ENCODE results near the gene RAB25.
"Not testable (repeated sequence)": the region's sequence is repeated elsewhere in the genome, so short reads cannot be mapped to it uniquely, and the experiment has no call there.

The RAB25 gene

GRCh38 chr1:156102633-156103511 lies 41.9 kb downstream of the RAB25 start:
- DNase-seq (ENCODE audit: low spot score), result peak; percentile 71

GRCh38 chr1:156103521-156103947 lies 42.6 kb downstream of the RAB25 start:
- peak; percentile 82 for DNase-seq (ENCODE audit: low spot score)

GRCh38 chr1:156104065-156104810 lies 43.3 kb downstream of the RAB25 start:
- peak; percentile 87 for DNase-seq (ENCODE audit: low spot score)

GRCh38 chr1:156104861-156105832 lies 44.2 kb downstream of the RAB25 start:
- peak; percentile 80 for DNase-seq (ENCODE audit: low spot score)

- DNase-seq (ENCODE audit: low spot score), result no peak
These were observed 45.9 kb downstream of the RAB25 start for GRCh38 chr1:156106624-156107488.

GRCh38 chr1:156108057-156108456 lies 47.1 kb downstream of the RAB25 start:
- DNase-seq (ENCODE audit: low spot score), result no peak

GRCh38 chr1:156108664-156109241 lies 47.8 kb downstream of the RAB25 start:
- DNase-seq (ENCODE audit: low spot score), result no peak

- DNase-seq (ENCODE audit: low spot score), result no peak
These were observed 49.3 kb downstream of the RAB25 start for GRCh38 chr1:156110252-156110651.

- no peak for DNase-seq (ENCODE audit: low spot score)
These were observed 50.5 kb downstream of the RAB25 start for GRCh38 chr1:156111355-156111962.

- DNase-seq (ENCODE audit: low spot score), result no peak
These were observed 51.5 kb downstream of the RAB25 start for GRCh38 chr1:156112276-156113137.

GRCh38 chr1:156113282-156113950 lies 52.5 kb downstream of the RAB25 start:
- DNase-seq (ENCODE audit: low spot score), result no peak

- DNase-seq (ENCODE audit: low spot score), result peak; percentile 90
These were observed 53.4 kb downstream of the RAB25 start, which contains the start of gene LMNA for GRCh38 chr1:156114101-156114918. TSS of gene LMNA (plus strand) at chr1:156114711. CDS start at chr1:156114919, 208 bp downstream.

GRCh38 chr1:156114919-156115513 lies 54.1 kb downstream of the RAB25 start:
- no peak for DNase-seq (ENCODE audit: low spot score)

GRCh38 chr1:156115514-156116374 lies 54.8 kb downstream of the RAB25 start:
- DNase-seq (ENCODE audit: low spot score), result peak; percentile 79

GRCh38 chr1:156116731-156117130 lies 55.8 kb downstream of the RAB25 start:
- DNase-seq (ENCODE audit: low spot score), result not testable (repeated sequence)
